ENCODE measurements around the gene TMEM8B. TPM values are rescaled to one million over a fixed set of nuclear protein-coding genes. Genes with fewer than 3 reads are reported as not detected.

Gene TMEM8B
- total RNA-seq, 4 donors from 2014 or later = 6.7 to 43.3 (median 14.6) TPM

GRCh38 chr9:35814841-35815543 lies 14.0 kb upstream of the TMEM8B start, which contains the start of gene HINT2:
Gene HINT2 (minus strand): TSS chr9:35815042. CDS start chr9:35814979, 63 bp downstream.
- peak within 1 kb of the TSS; percentile 96 to 98 for H3K27ac ChIP-seq
- intact Hi-C loops (cut with DNase I; ENCODE audit: low total_unique reads) = loop anchor here (10.0 kb wide), 1 partner anchor 700 kb away; the partner anchor contains the start of gene ATOSB
- H3K4me3 ChIP-seq = peak within 1 kb of the TSS; percentile 78 to 80
- H3K4me1 ChIP-seq = peaks cover 0 to 6% of the 10 kb centered on the region in 2 donors
- H3K27me3 ChIP-seq = no peaks in the 10 kb centered on the region
- TF ChIP-seq CTCF (IDR thresholded peaks at IDR 0.05) = peak in 1 of 4 experiments; percentile 5
- TF ChIP-seq POLR2A (IDR thresholded peaks at IDR 0.05) = peak; percentile 91 to 95
- DNase-seq = peak; percentile 94 to 98
- no peaks in the 10 kb centered on the region for H3K9me3 ChIP-seq
- H3K36me3 ChIP-seq = no peaks in the 10 kb centered on the region

GRCh38 chr9:35816708-35817107 lies 12.3 kb upstream of the TMEM8B start:
- intact Hi-C loops (cut with DNase I; ENCODE audit: low total_unique reads) = loop anchor here (10.0 kb wide), 1 partner anchor 702 kb away; the partner anchor contains the start of gene ATOSB
- peaks cover 0 to under 1% of the 10 kb centered on the region in 2 donors for H3K4me1 ChIP-seq

GRCh38 chr9:35818341-35818740 lies 10.7 kb upstream of the TMEM8B start:
- Histone ChIP-seq H3K4me1 (no peaks in the 10 kb centered on the region), H3K36me3 (no peaks in the 10 kb centered on the region), H3K27ac (no peak overlapping the region), H3K9me3 (no peaks in the 10 kb centered on the region), H3K4me3 (no peak overlapping the region), H3K27me3 (no peaks in the 10 kb centered on the region)
- intact Hi-C loops (cut with DNase I; ENCODE audit: low total_unique reads) = loop anchor here (10.0 kb wide), 1 partner anchor 704 kb away; the partner anchor contains the start of gene ATOSB
- TF ChIP-seq POLR2A (IDR thresholded peaks at IDR 0.05) (no peak), CTCF (IDR thresholded peaks at IDR 0.05) (no peak)
- no peak for DNase-seq

More at GRCh38 chr9:35816708-35817107, 12.3 kb upstream of the TMEM8B start:
- Histone ChIP-seq H3K27me3 (no peaks in the 10 kb centered on the region), H3K27ac (no peak overlapping the region), H3K36me3 (no peaks in the 10 kb centered on the region), H3K4me3 (no peak overlapping the region), H3K9me3 (no peaks in the 10 kb centered on the region)
- no peak for TF ChIP-seq POLR2A (IDR thresholded peaks at IDR 0.05)
- TF ChIP-seq CTCF (IDR thresholded peaks at IDR 0.05) = no peak
- DNase-seq = no peak

- Histone ChIP-seq H3K36me3 (no peaks in the 10 kb centered on the region), H3K27me3 (no peaks in the 10 kb centered on the region), H3K27ac (no peak overlapping the region), H3K4me3 (no peak overlapping the region), H3K9me3 (no peaks in the 10 kb centered on the region), H3K4me1 (no peaks in the 10 kb centered on the region)
- intact Hi-C loops (cut with DNase I; ENCODE audit: low total_unique reads) = no loop called here
- no peak for DNase-seq
- TF ChIP-seq CTCF (IDR thresholded peaks at IDR 0.05) (no peak), POLR2A (IDR thresholded peaks at IDR 0.05) (no peak)
Measured at GRCh38 chr9:35820076-35820475, 9.0 kb upstream of the TMEM8B start.

- Histone ChIP-seq H3K27ac (no peak overlapping the region), H3K36me3 (no peaks in the 10 kb centered on the region)
- intact Hi-C loops (cut with DNase I; ENCODE audit: low total_unique reads) = no loop called here
Measured at GRCh38 chr9:35822926-35823325, 6.1 kb upstream of the TMEM8B start.

More at GRCh38 chr9:35822926-35823325, 6.1 kb upstream of the TMEM8B start:
- Histone ChIP-seq H3K4me3 (no peak overlapping the region), H3K27me3 (no peaks in the 10 kb centered on the region), H3K4me1 (no peaks in the 10 kb centered on the region), H3K9me3 (no peaks in the 10 kb centered on the region)
- no peak for DNase-seq
- TF ChIP-seq POLR2A (IDR thresholded peaks at IDR 0.05) (no peak), CTCF (IDR thresholded peaks at IDR 0.05) (no peak)
